Measurements from ENCODE around the gene ADCYAP1R1.
A peak's percentile ranks its signal among the peaks of the same experiment; 100 is the strongest.

The ADCYAP1R1 gene

GRCh38 chr7:31119249-31119648, 67.1 kb downstream of the ADCYAP1R1 start:
- DNase-seq (ENCODE audit: low read depth, low spot score), result no peak
- POLR2A ChIA-PET, result no interaction called here
- CTCF ChIA-PET, result interaction anchor here (1.2 to 20.7 kb wide), 6 partner anchors 13 to 315 kb away, joined by 3 to 427 read pairs (median 56); no protein-coding TSS in a partner anchor
- H3K4me3 ChIP-seq (ENCODE audit: low read depth, low read length), result no peak overlapping the region
- TF ChIP-seq CTCF (IDR thresholded peaks at IDR 0.05; ENCODE audit: insufficient read depth, low read length, missing control alignments), result no peak

GRCh38 chr7:31120800-31121513, 68.8 kb downstream of the ADCYAP1R1 start:
- no peak overlapping the region for H3K4me3 ChIP-seq (ENCODE audit: low read depth, low read length)
- TF ChIP-seq CTCF (IDR thresholded peaks at IDR 0.05; ENCODE audit: insufficient read depth, low read length, missing control alignments), result no peak
- ChIA-PET CTCF (interaction anchor here (1.8 to 20.7 kb wide), 10 partner anchors 12 to 376 kb away, joined by 5 to 427 read pairs (median 50); no protein-coding TSS in a partner anchor), POLR2A (no interaction called here)
- DNase-seq (ENCODE audit: low read depth, low spot score), result no peak

- H3K4me3 ChIP-seq (ENCODE audit: low read depth, low read length), result no peak overlapping the region
- ChIA-PET POLR2A (no interaction called here), CTCF (interaction anchor here (0.9 to 20.7 kb wide), 27 partner anchors 8 to 380 kb away, joined by 3 to 427 read pairs (median 7); no protein-coding TSS in a partner anchor)
- TF ChIP-seq CTCF (IDR thresholded peaks at IDR 0.05; ENCODE audit: insufficient read depth, low read length, missing control alignments), result no peak
- no peak for DNase-seq (ENCODE audit: low read depth, low spot score)
Measured at GRCh38 chr7:31121601-31122000, 69.5 kb downstream of the ADCYAP1R1 start.

GRCh38 chr7:31122649-31123058, 70.5 kb downstream of the ADCYAP1R1 start:
- CTCF ChIA-PET, result interaction anchor here (0.6 to 20.7 kb wide), 48 partner anchors 9 to 1294 kb away, joined by 3 to 427 read pairs (median 5); no protein-coding TSS in a partner anchor
- peak; percentile 60 for DNase-seq (ENCODE audit: low read depth, low spot score)
- no peak overlapping the region for H3K4me3 ChIP-seq (ENCODE audit: low read depth, low read length)
- TF ChIP-seq CTCF (IDR thresholded peaks at IDR 0.05; ENCODE audit: insufficient read depth, low read length, missing control alignments), result peak; percentile 77
- POLR2A ChIA-PET, result interaction anchor here (1.0 kb wide), 1 partner anchor 323 kb away, joined by 4 read pairs; no protein-coding TSS in a partner anchor

GRCh38 chr7:31123321-31123720, 71.2 kb downstream of the ADCYAP1R1 start:
- DNase-seq (ENCODE audit: low read depth, low spot score), result no peak
- H3K4me3 ChIP-seq (ENCODE audit: low read depth, low read length), result no peak overlapping the region
- POLR2A ChIA-PET, result interaction anchor here (1.0 kb wide), 1 partner anchor 324 kb away, joined by 4 read pairs; no protein-coding TSS in a partner anchor
- no peak for TF ChIP-seq CTCF (IDR thresholded peaks at IDR 0.05; ENCODE audit: insufficient read depth, low read length, missing control alignments)
- CTCF ChIA-PET, result interaction anchor here (0.6 to 20.7 kb wide), 46 partner anchors 10 to 1294 kb away, joined by 3 to 427 read pairs (median 5); no protein-coding TSS in a partner anchor

GRCh38 chr7:31123726-31124125, 71.6 kb downstream of the ADCYAP1R1 start:
- no peak for TF ChIP-seq CTCF (IDR thresholded peaks at IDR 0.05; ENCODE audit: insufficient read depth, low read length, missing control alignments)
- POLR2A ChIA-PET, result no interaction called here
- no peak for DNase-seq (ENCODE audit: low read depth, low spot score)
- H3K4me3 ChIP-seq (ENCODE audit: low read depth, low read length), result no peak overlapping the region
- CTCF ChIA-PET, result interaction anchor here (1.0 to 20.7 kb wide), 13 partner anchors 9 to 382 kb away, joined by 3 to 427 read pairs (median 10); no protein-coding TSS in a partner anchor
